CD14-positive monocyte (primary cell): ENCODE results near the gene CCDC194. TPM values are rescaled to one million over a fixed set of nuclear protein-coding genes. Genes with fewer than 3 reads are reported as not detected.

Experiments used
- DNase-seq, 3 donors: peaks; one replicate each; pipeline ENCODE4 v3.0.0-alpha.2; 2011 to 2022
- H2AFZ ChIP-seq: 2 replicates; pipeline ENCODE4 v1.6.0; 2012; ENCODE audit warnings: mild to moderate bottlenecking, low read depth, low read length, inconsistent platforms; ENCODE audit not compliant: insufficient read depth, poor library complexity, severe bottlenecking
- H3K27ac ChIP-seq, 2 donors: 1 replicate in 1 of 2; 2 replicates in 1 of 2; pipeline ENCODE4 v1.5.1; 2012 to 2013; ENCODE audit warnings: low read length in 2 of 2, control low read depth in 1 of 2, inconsistent platforms in 1 of 2, low read depth in 1 of 2, mild to moderate bottlenecking in 1 of 2
- H3K27me3 ChIP-seq, 2 donors: one replicate each; pipeline versions ENCODE4 v1.6.0 to v1.6.1; 2011 to 2013; ENCODE audit warnings: low read length in 2 of 2; ENCODE audit not compliant: control insufficient read depth in 2 of 2, insufficient read depth in 2 of 2
- H3K36me3 ChIP-seq, 2 donors: replicated peaks in 1 of 2; 1 replicate in 1 of 2; 2 replicates in 1 of 2; pipeline versions ENCODE4 v1.5.1 to v1.6.1; 2012 to 2013; ENCODE audit warnings: low read length in 2 of 2, control low read depth in 1 of 2, inconsistent platforms in 1 of 2, mild to moderate bottlenecking in 1 of 2; ENCODE audit not compliant: insufficient read depth in 2 of 2, control insufficient read depth in 1 of 2
- H3K4me1 ChIP-seq, 2 donors: 1 replicate in 1 of 2; 2 replicates in 1 of 2; pipeline versions ENCODE4 v1.5.1 to v1.6.1; 2012 to 2013; ENCODE audit warnings: low read length in 2 of 2, control low read depth in 1 of 2, inconsistent platforms in 1 of 2, mild to moderate bottlenecking in 1 of 2, moderate library complexity in 1 of 2; ENCODE audit not compliant: insufficient read depth in 2 of 2, control insufficient read depth in 1 of 2
- H3K4me2 ChIP-seq: replicated peaks from 2 replicates; pipeline ENCODE3; 2012; ENCODE audit warnings: low read length, moderate library complexity, mild to moderate bottlenecking; ENCODE audit not compliant: poor library complexity, severe bottlenecking; ENCODE audit errors: extremely low read depth
- H3K4me3 ChIP-seq, 3 experiments: fragments of 200-600 bp in 1 of 3; sonication (generic) in 1 of 3; replicated peaks in 1 of 3; 1 replicate in 2 of 3; 2 replicates in 1 of 3; pipeline ENCODE4 v1.5.1; 2011 to 2013; ENCODE audit warnings: low read length in 3 of 3, mild to moderate bottlenecking in 3 of 3, control low read depth in 2 of 3, low read depth in 2 of 3, inconsistent platforms in 1 of 3, moderate library complexity in 1 of 3
- H3K79me2 ChIP-seq: 2 replicates; pipeline ENCODE4 v1.6.0; 2012; ENCODE audit warnings: mild to moderate bottlenecking, control low read depth, inconsistent platforms, low read length, moderate library complexity; ENCODE audit not compliant: insufficient read depth
- H3K9ac ChIP-seq: 2 replicates; pipeline ENCODE4 v1.6.0; 2017; ENCODE audit warnings: low read length, mild to moderate bottlenecking; ENCODE audit not compliant: insufficient read depth, poor library complexity, severe bottlenecking
- H3K9me3 ChIP-seq, 2 donors: replicated peaks in 1 of 2; 1 replicate in 1 of 2; 2 replicates in 1 of 2; pipeline versions ENCODE4 v1.5.1 to v1.6.1; 2012 to 2013; ENCODE audit warnings: low read length in 2 of 2, control low read depth in 1 of 2; ENCODE audit not compliant: control insufficient read depth in 1 of 2, insufficient read depth in 1 of 2
- H4K20me1 ChIP-seq: 2 replicates; pipeline ENCODE4 v1.6.0; 2012; ENCODE audit warnings: mild to moderate bottlenecking, low read length, control low read depth, moderate library complexity; ENCODE audit not compliant: insufficient read depth
- H3K27ac Mint-ChIP-seq, 7 donors: one replicate each; pipeline ENCODE4 v1.8.0; 2020; ENCODE audit warnings: mild to moderate bottlenecking in 7 of 7, mixed read lengths in 7 of 7, moderate library complexity in 6 of 7, inconsistent platforms in 2 of 7
- H3K27me3 Mint-ChIP-seq, 3 donors: one replicate each; pipeline ENCODE4 v1.8.0; 2021 to 2022; ENCODE audit warnings: low read depth in 3 of 3, mild to moderate bottlenecking in 3 of 3, mixed read lengths in 3 of 3, moderate library complexity in 3 of 3, inconsistent platforms in 1 of 3
- H3K36me3 Mint-ChIP-seq, 2 donors: one replicate each; pipeline ENCODE4 v1.8.0; 2020; ENCODE audit warnings: mixed read lengths in 2 of 2, inconsistent platforms in 1 of 2, mild to moderate bottlenecking in 1 of 2
- H3K4me1 Mint-ChIP-seq: one replicate; pipeline ENCODE4 v1.8.0; 2020; ENCODE audit warnings: mild to moderate bottlenecking, mixed read lengths
- H3K4me3 Mint-ChIP-seq, 2 donors: one replicate each; pipeline ENCODE4 v1.8.0; 2020; ENCODE audit warnings: mild to moderate bottlenecking in 2 of 2, mixed read lengths in 2 of 2, moderate library complexity in 1 of 2
- H3K9me3 Mint-ChIP-seq, 7 donors: one replicate each; pipeline ENCODE4 v1.8.0; 2020 to 2022; ENCODE audit warnings: mixed read lengths in 7 of 7, mild to moderate bottlenecking in 6 of 7, moderate library complexity in 6 of 7, inconsistent platforms in 2 of 7
- WGBS: methylation state at CpG from one replicate; pipeline ENCODE4 v1.1.5; 2013; ENCODE audit warnings: missing lambda C conversion rate; ENCODE audit not compliant: insufficient coverage; 5-methylcytosine and 5-hydroxymethylcytosine counted together
- intact Hi-C, 2 donors: fragments of 100-400 bp; cut with micrococcal nuclease; formaldehyde crosslinking; loops; one replicate each; pipeline versions ENCODE4 v1.15.0 to v1.15.1; 2023
- polyA plus RNA-seq, 3 donors: library from polyadenylated mRNA; depleted of rRNA in 1 of 3; unstranded in 2 of 3; stranded (reverse) in 1 of 3; fragments of 300-500 nt in 2 of 3; fragments of >200 nt in 1 of 3; fragmentation: Illumina TruSeq in 2 of 3; gene quantifications; 1 replicate in 2 of 3; 2 replicates in 1 of 3; pipeline ENCODE4 v1.2.3, GENCODE V29; 2012 to 2021
- TF ChIP-seq, protein P1 (sequence below): fragments of 200-600 bp; IDR thresholded peaks from one replicate; pipeline ENCODE4 v1.8.0; 2022; ENCODE audit warnings: antibody characterized with exemption, mild to moderate bottlenecking

The CCDC194 gene
- polyA plus RNA-seq, 3 donors = 0.52 TPM; not detected in 2

DNA sequence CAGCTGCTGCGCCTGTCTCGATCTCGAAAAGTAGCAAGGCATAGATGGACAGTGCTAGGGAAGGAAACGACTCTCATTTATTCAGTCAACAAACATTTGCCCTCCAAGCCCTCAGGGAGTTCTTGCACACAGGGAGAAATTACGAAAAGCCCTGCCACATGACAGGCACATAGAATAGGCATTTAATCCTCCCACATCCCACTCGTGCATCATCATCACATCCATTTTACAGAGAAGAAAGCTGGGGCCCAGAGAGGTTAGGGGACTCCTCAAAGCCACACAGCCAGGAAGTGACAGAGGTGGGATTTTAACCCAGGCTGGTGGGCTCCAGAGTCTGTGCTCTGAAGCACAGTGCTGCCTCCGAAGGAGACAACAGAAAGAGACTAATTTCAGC is 42.9 kb upstream of the CCDC194 start:
- Histone ChIP-seq H3K36me3 (no peaks in the 10 kb centered on the region), H3K27me3 (no peaks in the 10 kb centered on the region), H2AFZ (no peak overlapping the region), H3K4me3 (no peak overlapping the region), H3K9me3 (peaks cover 6 to 9% of the 10 kb centered on the region in 2 donors), H3K27ac (no peak overlapping the region), H4K20me1 (no peaks in the 10 kb centered on the region), H3K4me2 (no peak overlapping the region), H3K79me2 (no peaks in the 10 kb centered on the region), H3K9ac (no peak overlapping the region), H3K4me1 (peaks cover 0 to 5% of the 10 kb centered on the region in 2 donors)
- Mint-ChIP-seq H3K27me3 (peaks cover 0 to 6% (median 4%) of the 10 kb centered on the region in 3 donors), H3K36me3 (peaks cover 0 to 2% of the 10 kb centered on the region in 2 donors), H3K4me3 (no peak overlapping the region), H3K27ac (peak overlapping the region in 1 of 7 donors; percentile 60), H3K9me3 (peaks cover 4 to 13% (median 9%) of the 10 kb centered on the region in 7 donors), H3K4me1 (peaks cover 3% of the 10 kb centered on the region)
- TF ChIP-seq, protein P1, sequence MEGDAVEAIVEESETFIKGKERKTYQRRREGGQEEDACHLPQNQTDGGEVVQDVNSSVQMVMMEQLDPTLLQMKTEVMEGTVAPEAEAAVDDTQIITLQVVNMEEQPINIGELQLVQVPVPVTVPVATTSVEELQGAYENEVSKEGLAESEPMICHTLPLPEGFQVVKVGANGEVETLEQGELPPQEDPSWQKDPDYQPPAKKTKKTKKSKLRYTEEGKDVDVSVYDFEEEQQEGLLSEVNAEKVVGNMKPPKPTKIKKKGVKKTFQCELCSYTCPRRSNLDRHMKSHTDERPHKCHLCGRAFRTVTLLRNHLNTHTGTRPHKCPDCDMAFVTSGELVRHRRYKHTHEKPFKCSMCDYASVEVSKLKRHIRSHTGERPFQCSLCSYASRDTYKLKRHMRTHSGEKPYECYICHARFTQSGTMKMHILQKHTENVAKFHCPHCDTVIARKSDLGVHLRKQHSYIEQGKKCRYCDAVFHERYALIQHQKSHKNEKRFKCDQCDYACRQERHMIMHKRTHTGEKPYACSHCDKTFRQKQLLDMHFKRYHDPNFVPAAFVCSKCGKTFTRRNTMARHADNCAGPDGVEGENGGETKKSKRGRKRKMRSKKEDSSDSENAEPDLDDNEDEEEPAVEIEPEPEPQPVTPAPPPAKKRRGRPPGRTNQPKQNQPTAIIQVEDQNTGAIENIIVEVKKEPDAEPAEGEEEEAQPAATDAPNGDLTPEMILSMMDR = no peak
- intact Hi-C loops = no loop called here
- 100% methylated on average over 1 of the region's 7 CpGs for WGBS
- no peak for DNase-seq

DNA sequence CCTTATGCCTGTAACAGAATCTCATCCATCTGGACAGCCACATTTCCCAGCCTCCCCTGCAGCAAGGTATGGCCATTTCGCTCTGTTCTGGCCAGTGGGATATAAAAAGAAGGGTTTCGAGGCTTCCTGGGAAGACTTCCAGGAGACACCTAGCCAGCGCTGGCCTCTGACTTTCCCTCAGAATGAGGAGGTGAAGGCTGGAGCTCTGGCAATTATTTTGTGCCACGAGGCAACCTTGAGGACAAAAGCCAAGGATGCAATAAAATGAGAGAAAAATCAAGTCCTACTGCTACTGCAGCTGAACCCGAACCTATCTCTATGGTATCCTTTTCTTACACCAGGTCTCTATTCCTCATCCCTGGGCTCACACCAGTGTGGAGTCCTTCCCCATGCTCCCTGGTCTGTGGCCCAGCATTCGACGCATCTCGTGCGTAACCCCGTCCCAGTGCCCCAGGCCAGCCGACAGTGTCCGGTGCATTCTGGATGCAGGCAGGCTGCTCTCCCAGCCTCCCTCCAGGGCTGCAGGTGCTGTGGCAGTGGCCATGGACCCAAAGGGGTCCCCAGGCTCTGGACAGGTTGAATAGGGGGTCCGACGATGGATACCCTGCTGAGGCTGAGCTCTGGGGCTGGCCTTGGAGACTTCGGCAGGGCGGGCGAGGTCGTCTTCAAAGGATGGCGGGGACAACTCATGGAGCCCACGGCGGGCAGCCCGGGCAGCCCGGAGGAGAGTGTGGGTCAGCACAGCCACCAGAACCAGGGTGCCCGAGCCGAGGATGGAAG is 42.3 kb upstream of the CCDC194 start:
- Mint-ChIP-seq H3K27ac (no peak overlapping the region), H3K4me1 (peaks cover 6% of the 10 kb centered on the region), H3K4me3 (no peak overlapping the region), H3K9me3 (peaks cover under 1 to 11% (median 4%) of the 10 kb centered on the region in 7 donors), H3K27me3 (peaks cover 0 to 6% (median 4%) of the 10 kb centered on the region in 3 donors), H3K36me3 (peaks cover 0 to 2% of the 10 kb centered on the region in 2 donors)
- WGBS = 98% methylated on average over 21 of the region's 25 CpGs
- Histone ChIP-seq H3K36me3 (no peaks in the 10 kb centered on the region), H4K20me1 (no peaks in the 10 kb centered on the region), H3K9me3 (peaks cover 2 to 6% of the 10 kb centered on the region in 2 donors), H3K4me3 (no peak overlapping the region), H3K79me2 (no peaks in the 10 kb centered on the region), H3K4me2 (no peak overlapping the region), H3K9ac (no peak overlapping the region), H2AFZ (no peak overlapping the region), H3K27me3 (no peaks in the 10 kb centered on the region), H3K4me1 (peaks cover 0 to 11% of the 10 kb centered on the region in 2 donors), H3K27ac (no peak overlapping the region)
- intact Hi-C loops = no loop called here
- TF ChIP-seq, protein P1 = no peak
- DNase-seq = no peak
